Measurements from ENCODE around the gene MNAT1.

Gene MNAT1

GRCh38 chr14:61019537-61019936 is 285.0 kb downstream of the MNAT1 start:
- in situ Hi-C loops (cut with HindIII; ENCODE audit: low sequenced_read_pairs) = no loop called here

Data from DLD1 (cell line).